Ectodermal cell (in vitro differentiated cells): ENCODE measurements around the gene TSLP.

Source experiments
- H3K27ac ChIP-seq: 2 replicates; pipeline ENCODE4 v1.7.0; 2013; ENCODE audit warnings: mild to moderate bottlenecking, low read depth, low read length; ENCODE audit not compliant: insufficient read depth, poor library complexity, severe bottlenecking
- H3K27me3 ChIP-seq: 2 replicates; pipeline ENCODE4 v1.7.0; 2013; ENCODE audit warnings: mild to moderate bottlenecking, low read length; ENCODE audit not compliant: insufficient read depth, control insufficient read depth, poor library complexity, severe bottlenecking
- H3K36me3 ChIP-seq: one replicate; pipeline ENCODE4 v1.7.0; 2013; ENCODE audit warnings: low read length; ENCODE audit not compliant: control insufficient read depth, insufficient read depth
- H3K4me1 ChIP-seq: one replicate; pipeline ENCODE4 v1.7.0; 2013; ENCODE audit warnings: low read length; ENCODE audit not compliant: control insufficient read depth, insufficient read depth
- H3K4me3 ChIP-seq: 2 replicates; pipeline ENCODE4 v1.7.0; 2013; ENCODE audit warnings: low read depth, low read length, control low read depth; ENCODE audit not compliant: insufficient read depth
- H3K9me3 ChIP-seq: 2 replicates; pipeline ENCODE4 v1.7.0; 2013; ENCODE audit warnings: mild to moderate bottlenecking, low read length, moderate library complexity; ENCODE audit not compliant: control insufficient read depth
- WGBS, 2 experiments: methylation state at CpG; one replicate each; pipeline ENCODE4 v1.1.7; 2013; ENCODE audit warnings: missing lambda C conversion rate in 2 of 2; 5-methylcytosine and 5-hydroxymethylcytosine counted together

The TSLP gene

DNA sequence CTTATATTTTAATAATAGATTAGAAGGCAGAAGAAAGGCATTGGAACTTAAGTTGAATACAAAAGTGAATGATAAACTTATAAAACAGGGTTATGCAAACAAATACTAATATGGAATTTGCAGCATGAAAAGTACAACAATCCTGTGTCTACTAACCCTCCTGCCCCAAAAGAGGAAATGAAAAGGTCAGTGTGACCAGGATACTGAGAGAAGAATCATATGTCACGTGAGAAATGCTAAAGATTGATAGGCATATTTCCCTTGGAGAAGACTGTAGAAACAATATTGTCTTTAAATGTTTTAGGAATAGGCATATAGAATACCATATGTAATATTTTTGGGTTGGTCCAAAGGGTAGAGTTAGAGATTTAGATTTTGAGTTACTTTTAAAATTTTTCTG is 24.5 kb downstream of the TSLP start:
- Histone ChIP-seq H3K9me3 (no peaks in the 10 kb centered on the region), H3K4me1 (peaks cover 8% of the 10 kb centered on the region), H3K36me3 (peaks cover 8% of the 10 kb centered on the region), H3K27me3 (no peaks in the 10 kb centered on the region), H3K27ac (no peak overlapping the region), H3K4me3 (no peak overlapping the region)
- 88 to 100% methylated on average over 1 of the region's 1 CpG for WGBS, 2 experiments

DNA sequence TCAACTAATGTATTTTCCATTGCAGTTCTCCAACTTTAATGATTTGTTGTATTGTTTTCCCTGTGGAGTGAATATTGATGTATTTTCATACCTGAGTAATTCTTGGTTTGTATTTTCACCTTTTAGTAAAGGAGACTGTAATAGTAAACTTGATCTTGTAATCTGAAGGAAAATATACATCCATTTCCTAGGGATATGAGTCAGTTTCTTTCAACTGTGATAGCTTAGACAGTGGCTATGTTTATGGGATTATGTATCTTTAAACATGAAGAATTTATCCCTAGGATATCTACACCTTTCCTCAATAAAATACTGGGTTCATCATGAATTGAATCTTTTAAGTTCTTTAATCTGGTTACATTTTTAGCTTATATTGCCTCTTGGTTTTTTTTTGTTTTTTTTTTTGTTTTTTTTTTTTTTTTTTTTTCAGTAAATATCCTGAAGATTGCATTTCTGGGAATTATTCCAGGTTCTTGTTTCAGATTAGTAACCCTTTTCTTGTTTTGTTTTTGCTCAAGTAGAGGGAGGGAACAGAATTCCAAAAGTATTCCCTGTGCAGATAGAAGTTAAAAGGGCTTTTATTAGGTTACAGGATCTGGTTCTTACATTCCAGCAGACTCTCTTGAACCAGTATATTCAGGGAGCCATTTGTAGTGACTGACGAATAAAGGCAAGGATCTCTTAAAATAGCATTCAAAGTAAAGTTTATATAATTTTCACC is 27.7 kb downstream of the TSLP start:
- WGBS, 2 experiments = 86% methylated on average over 1 of the region's 1 CpG; no CpG with 5 or more reads in 1 of the 2 experiments
- Histone ChIP-seq H3K27ac (no peak overlapping the region), H3K36me3 (peaks cover 9% of the 10 kb centered on the region)

DNA sequence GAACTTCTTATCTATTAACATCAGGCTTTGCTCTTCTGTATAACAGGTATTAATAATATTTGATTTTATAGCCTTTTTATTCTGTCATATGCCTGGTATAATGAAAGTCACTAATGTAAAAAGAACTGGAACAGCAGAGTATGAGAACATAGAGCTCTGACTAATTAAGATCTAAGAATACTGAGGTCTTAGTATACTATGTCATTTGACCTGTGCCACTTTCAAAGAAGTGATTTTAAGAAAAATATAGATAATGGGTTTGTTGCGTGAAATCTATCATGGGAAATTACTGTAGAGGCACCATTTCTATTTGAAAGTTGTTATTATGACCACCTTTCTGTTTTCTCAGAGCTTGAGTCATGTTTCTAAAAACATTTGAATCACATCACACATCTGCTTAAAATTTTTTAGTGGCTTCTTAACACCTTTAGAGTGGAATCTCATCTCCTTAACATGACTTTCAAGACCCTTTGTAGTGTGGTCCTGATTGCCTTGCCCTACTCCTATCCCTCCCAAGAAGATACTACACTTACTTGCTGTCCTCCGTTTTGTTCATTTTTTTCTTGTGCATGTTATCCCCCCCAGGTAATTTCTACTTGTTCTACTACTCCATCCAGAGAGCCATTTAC is 34.9 kb downstream of the TSLP start:
- Histone ChIP-seq H3K27me3 (no peaks in the 10 kb centered on the region), H3K9me3 (no peaks in the 10 kb centered on the region), H3K36me3 (peaks cover 29% of the 10 kb centered on the region), H3K4me1 (no peaks in the 10 kb centered on the region), H3K27ac (no peak overlapping the region), H3K4me3 (no peak overlapping the region)
- 89 to 98% methylated on average over 2 of the region's 2 CpGs for WGBS, 2 experiments

More for the DNA sequence above, 27.7 kb downstream of the TSLP start:
- no peak overlapping the region for H3K4me3 ChIP-seq
- no peaks in the 10 kb centered on the region for H3K4me1 ChIP-seq
- H3K9me3 ChIP-seq = no peaks in the 10 kb centered on the region
- no peaks in the 10 kb centered on the region for H3K27me3 ChIP-seq

DNA sequence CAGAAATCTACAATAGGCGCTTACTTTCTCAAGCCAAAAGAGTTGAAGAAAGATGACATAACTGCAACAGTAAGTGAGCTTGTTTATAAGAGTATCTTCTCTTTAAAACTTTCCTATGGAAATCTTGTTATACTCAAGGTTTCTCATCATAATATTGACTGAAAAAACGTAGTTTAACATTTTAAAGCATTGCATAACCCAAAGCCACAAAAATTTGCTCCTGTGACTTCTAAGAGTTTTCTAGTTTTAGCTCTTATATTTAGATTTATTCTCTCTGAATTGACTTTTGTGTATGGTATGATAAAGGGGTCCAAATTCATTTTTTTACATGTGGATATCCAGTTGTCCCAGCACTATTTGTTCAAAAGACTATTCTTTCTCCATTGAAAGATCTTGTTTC is 35.9 kb downstream of the TSLP start:
- H3K36me3 ChIP-seq = peaks cover 29% of the 10 kb centered on the region
- no peaks in the 10 kb centered on the region for H3K4me1 ChIP-seq
- no peak overlapping the region for H3K27ac ChIP-seq
- 89 to 100% methylated on average over 1 to 2 of the region's 2 CpGs for WGBS, 2 experiments
- H3K4me3 ChIP-seq = no peak overlapping the region
- no peaks in the 10 kb centered on the region for H3K9me3 ChIP-seq
- no peaks in the 10 kb centered on the region for H3K27me3 ChIP-seq

DNA sequence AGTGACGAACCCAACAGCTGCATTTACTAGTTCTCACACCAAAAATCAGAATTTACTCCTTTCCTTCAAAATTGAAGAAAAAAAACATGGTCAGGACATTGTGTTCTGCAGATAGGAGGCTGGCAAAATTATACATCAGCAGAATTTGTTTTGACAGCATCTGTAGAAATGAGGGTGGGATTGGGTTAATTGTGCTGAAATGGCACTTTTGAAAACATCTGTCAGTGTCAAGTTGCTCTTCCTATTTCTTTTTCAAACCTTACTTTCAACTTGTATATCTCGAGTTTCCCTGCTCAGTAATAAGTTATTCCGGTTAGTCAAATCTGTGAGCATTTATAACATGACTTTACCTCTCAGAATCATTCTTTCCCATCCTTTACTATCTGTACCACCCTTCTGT is 40.4 kb downstream of the TSLP start:
- WGBS, 2 experiments = 90 to 93% methylated on average over 3 of the region's 3 CpGs
- Histone ChIP-seq H3K4me1 (no peaks in the 10 kb centered on the region), H3K4me3 (no peak overlapping the region), H3K9me3 (no peaks in the 10 kb centered on the region), H3K27ac (no peak overlapping the region), H3K27me3 (no peaks in the 10 kb centered on the region), H3K36me3 (peaks cover 12% of the 10 kb centered on the region)

DNA sequence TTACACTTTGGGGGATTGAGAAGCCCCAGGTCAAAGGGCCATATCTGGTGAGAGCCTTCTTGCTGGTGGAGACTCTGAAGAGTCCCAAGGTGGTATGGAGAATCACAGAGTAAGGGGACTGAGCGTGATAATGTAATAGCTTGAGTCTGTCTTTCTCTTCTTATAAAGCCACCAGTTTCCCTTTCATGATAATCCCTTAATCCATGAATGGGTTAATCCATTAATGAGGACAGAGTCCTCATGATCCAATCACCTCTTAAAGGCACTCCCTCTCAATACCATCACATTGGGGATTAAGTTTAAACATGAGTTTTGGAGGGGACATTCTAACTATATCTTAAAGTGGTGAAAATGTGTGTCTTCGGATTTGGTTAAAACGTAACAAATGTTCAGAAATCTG is 42.2 kb downstream of the TSLP start:
- H3K27ac ChIP-seq = no peak overlapping the region
- no peaks in the 10 kb centered on the region for H3K9me3 ChIP-seq
- WGBS, 2 experiments = 87 to 92% methylated on average over 3 of the region's 3 CpGs
- H3K36me3 ChIP-seq = peaks cover under 1% of the 10 kb centered on the region
- no peaks in the 10 kb centered on the region for H3K4me1 ChIP-seq
- no peak overlapping the region for H3K4me3 ChIP-seq
- H3K27me3 ChIP-seq = no peaks in the 10 kb centered on the region

DNA sequence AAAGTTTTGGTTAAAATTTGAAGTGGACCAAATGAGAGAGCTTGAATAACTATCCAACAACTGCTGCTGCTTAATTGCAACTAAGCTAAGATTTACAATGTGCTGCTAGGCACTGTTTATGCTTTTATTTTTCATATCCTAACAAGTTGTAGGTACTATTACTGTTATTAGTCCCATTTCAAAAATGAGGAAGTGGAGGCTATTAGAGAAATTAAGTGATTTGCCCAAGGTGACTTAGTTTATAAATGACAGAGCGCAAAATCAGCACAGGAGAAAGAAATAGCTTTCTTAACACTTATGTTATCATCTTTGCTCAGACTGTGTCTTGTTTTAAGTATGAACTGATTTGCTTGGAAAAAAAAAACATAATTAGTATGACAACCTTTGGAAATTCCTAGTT is 43.7 kb downstream of the TSLP start:
- no peaks in the 10 kb centered on the region for H3K36me3 ChIP-seq
- WGBS, 2 experiments = 91% methylated on average over 1 of the region's 1 CpG; no CpG with 5 or more reads in 1 of the 2 experiments
- no peaks in the 10 kb centered on the region for H3K27me3 ChIP-seq
- H3K9me3 ChIP-seq = no peaks in the 10 kb centered on the region
- no peak overlapping the region for H3K4me3 ChIP-seq
- H3K4me1 ChIP-seq = no peaks in the 10 kb centered on the region
- H3K27ac ChIP-seq = no peak overlapping the region

DNA sequence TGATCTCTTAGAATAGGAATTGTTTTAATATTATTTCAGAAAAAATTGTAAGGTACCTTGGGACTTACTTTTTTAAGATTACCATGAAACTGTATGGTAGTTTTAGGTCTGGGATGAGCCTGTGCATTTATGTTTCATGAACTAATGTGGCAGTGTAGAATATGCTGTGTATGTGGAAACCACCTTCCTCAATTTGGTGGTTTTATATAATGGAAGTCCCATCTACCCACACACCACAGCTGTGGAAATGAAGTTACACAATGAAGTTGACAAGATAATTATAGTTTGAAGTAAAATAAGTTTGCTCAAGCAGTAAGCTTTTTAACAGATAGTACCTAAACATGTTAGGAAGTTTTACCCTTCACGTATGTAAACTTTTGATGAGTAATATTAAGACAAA is 45.0 kb downstream of the TSLP start:
- Histone ChIP-seq H3K27me3 (no peaks in the 10 kb centered on the region), H3K4me3 (no peak overlapping the region), H3K9me3 (no peaks in the 10 kb centered on the region), H3K27ac (no peak overlapping the region), H3K4me1 (no peaks in the 10 kb centered on the region), H3K36me3 (peaks cover 7% of the 10 kb centered on the region)
- WGBS, 2 experiments = 85 to 100% methylated on average over 1 of the region's 1 CpG

DNA sequence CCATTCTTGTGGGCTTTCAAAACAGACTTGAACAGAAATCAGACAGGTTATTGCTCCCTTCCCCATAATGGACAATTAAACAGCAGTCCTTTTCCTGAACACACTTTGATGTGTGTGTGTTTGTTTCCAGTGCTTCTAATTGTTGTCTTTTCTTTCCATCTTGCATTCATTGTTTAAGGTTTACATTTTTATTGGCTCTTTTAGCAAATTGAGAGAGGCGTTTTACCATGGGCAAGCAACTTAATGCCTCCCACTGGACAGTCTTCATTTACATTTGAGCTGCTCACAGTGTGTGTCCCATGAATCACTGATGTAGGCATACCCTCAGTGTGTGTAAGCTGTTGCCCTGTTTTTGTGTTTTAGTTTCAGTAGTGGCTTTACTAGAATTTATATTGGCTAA is 45.6 kb downstream of the TSLP start:
- Histone ChIP-seq H3K4me3 (no peak overlapping the region), H3K9me3 (no peaks in the 10 kb centered on the region), H3K27ac (no peak overlapping the region), H3K36me3 (peaks cover 13% of the 10 kb centered on the region), H3K4me1 (no peaks in the 10 kb centered on the region), H3K27me3 (no peaks in the 10 kb centered on the region)
- 20 to 28% methylated on average over 1 of the region's 1 CpG for WGBS, 2 experiments

DNA sequence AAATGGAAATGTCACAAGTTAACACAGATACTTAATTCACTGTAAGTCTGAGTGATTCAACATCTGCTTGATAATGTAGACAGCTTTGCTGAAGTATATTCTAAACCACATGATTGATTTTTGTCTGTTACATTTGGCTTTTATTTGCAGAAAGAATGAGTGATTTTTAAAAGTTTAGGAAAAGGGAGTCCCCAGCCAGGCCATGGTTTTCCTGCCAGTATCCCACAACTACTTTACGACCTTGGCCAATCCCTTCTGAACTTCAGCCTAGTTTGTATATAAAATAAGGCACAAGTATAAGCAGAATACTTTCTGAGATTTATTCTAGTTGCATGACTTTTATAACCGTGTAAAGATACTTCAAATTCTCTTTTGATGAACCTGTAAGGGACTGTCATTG is 47.7 kb downstream of the TSLP start:
- Histone ChIP-seq H3K36me3 (peaks cover 13% of the 10 kb centered on the region), H3K9me3 (no peaks in the 10 kb centered on the region), H3K27me3 (no peaks in the 10 kb centered on the region), H3K4me1 (no peaks in the 10 kb centered on the region), H3K4me3 (no peak overlapping the region), H3K27ac (no peak overlapping the region)
- 100% methylated on average over 1 of the region's 2 CpGs; no CpG with 5 or more reads in 1 of the 2 experiments for WGBS, 2 experiments
